Upper lobe of left lung (tissue), 6 donors: ENCODE data around the gene ATP9A. TPM values are rescaled to one million over a fixed set of nuclear protein-coding genes. Genes with fewer than 3 reads are reported as not detected.

Experiments used
- ATAC-seq, 2 donors: fragments of 200-7000 bp; cut with Tn5 transposase; one replicate each; pipeline ENCODE4 v1.9.1; 2022; ENCODE audit warnings: mild to moderate bottlenecking in 2 of 2, moderate library complexity in 2 of 2; ENCODE audit not compliant: low FRiP score in 2 of 2
- DNase-seq, 2 donors: peaks; one replicate each; pipeline ENCODE4 v3.0.0-alpha.2; 2019 to 2020
- H3K27ac ChIP-seq, 4 donors: fragments of 200-600 bp; sonication (generic); one replicate each; pipeline ENCODE4 v1.5.1; 2016 to 2019
- H3K27me3 ChIP-seq, 4 donors: fragments of 200-600 bp; sonication (generic); one replicate each; pipeline ENCODE4 v1.5.1; 2017 to 2019
- H3K36me3 ChIP-seq, 4 donors: fragments of 200-600 bp; sonication (generic); one replicate each; pipeline ENCODE4 v1.5.1; 2016 to 2019
- H3K4me1 ChIP-seq, 4 donors: fragments of 200-600 bp; sonication (generic); one replicate each; pipeline ENCODE4 v1.5.1; 2018 to 2019
- H3K4me3 ChIP-seq, 4 donors: fragments of 200-600 bp; sonication (generic); one replicate each; pipeline ENCODE4 v1.5.1; 2017 to 2019; ENCODE audit warnings: mild to moderate bottlenecking in 2 of 4, moderate library complexity in 1 of 4
- H3K9me3 ChIP-seq, 4 donors: fragments of 200-600 bp; sonication (generic); one replicate each; pipeline ENCODE4 v1.5.1; 2018 to 2019
- CTCF ChIP-seq, 6 experiments: fragments of 450-650 bp in 4 of 6; fragments of 200-600 bp in 2 of 6; sonication (generic) in 2 of 6; IDR thresholded peaks; one replicate each; pipeline ENCODE4 v1.5.1; 2016 to 2019; ENCODE audit warnings: antibody characterized with exemption in 6 of 6
- EP300 ChIP-seq, 4 donors: sonication (generic); formaldehyde crosslinking; IDR thresholded peaks; one replicate each; pipeline ENCODE4 v1.5.1; 2017; ENCODE audit warnings: antibody characterized with exemption in 4 of 4, control low read depth in 2 of 4
- POLR2A ChIP-seq, 4 donors: fragments of 450-650 bp; IDR thresholded peaks; one replicate each; pipeline ENCODE4 v1.5.1; 2016 to 2017; ENCODE audit warnings: antibody characterized with exemption in 4 of 4, mild to moderate bottlenecking in 2 of 4
- POLR2AphosphoS5 ChIP-seq, 2 donors: sonication (generic); formaldehyde crosslinking; IDR thresholded peaks; one replicate each; pipeline ENCODE4 v1.5.1; 2017; ENCODE audit warnings: antibody characterized with exemption in 2 of 2
- WGBS, 2 donors: methylation state at CpG; one replicate each; pipeline ENCODE4 v1.1.5; 2017 to 2018; 5-methylcytosine and 5-hydroxymethylcytosine counted together
- total RNA-seq, 6 donors: library from RNA; depleted of rRNA in 4 of 6; stranded (reverse); fragments of >200 nt in 4 of 6; gene quantifications; one replicate each; pipeline versions ENCODE4 v1.1.0 to v1.2.1, GENCODE V29; 2016 to 2021
- donor health status: DM: no; HTN: no; CAD: no; lungs with moderate emphysema.
- donor health status: DM: no; HTN: yes; CAD: no; lungs with severe emphysema.

Gene ATP9A
- total RNA-seq, 6 donors from 2014 or later, result 15.7 to 31.3 (median 22.8) TPM

GRCh38 chr20:51797357-51798025, 29.3 kb upstream of the ATP9A start:
- H3K36me3 ChIP-seq, result no peaks in the 10 kb centered on the region
- peaks cover 0 to 23% (median 14%) of the 10 kb centered on the region in 4 donors for H3K27me3 ChIP-seq
- no peak overlapping the region for H3K27ac ChIP-seq
- 40 to 48% methylated on average over 3 of the region's 3 CpGs for WGBS, 2 donors
- TF ChIP-seq POLR2A (IDR thresholded peaks at IDR 0.05), result no peak
- no peak for TF ChIP-seq EP300 (IDR thresholded peaks at IDR 0.05)
- no peak for TF ChIP-seq POLR2AphosphoS5 (IDR thresholded peaks at IDR 0.05)
- no peak for TF ChIP-seq CTCF (IDR thresholded peaks at IDR 0.05)
- DNase-seq, result no peak
- peaks cover 19 to 30% (median 19%) of the 10 kb centered on the region in 4 donors for H3K4me1 ChIP-seq
- no peaks in the 10 kb centered on the region for H3K9me3 ChIP-seq
- no peak overlapping the region for H3K4me3 ChIP-seq
- no peak for ATAC-seq

- peaks cover 0 to 13% (median 8%) of the 10 kb centered on the region in 4 donors for H3K27me3 ChIP-seq
- 90 to 92% methylated on average over 3 of the region's 3 CpGs for WGBS, 2 donors
- peaks cover 13 to 18% (median 15%) of the 10 kb centered on the region in 4 donors for H3K4me1 ChIP-seq
- H3K36me3 ChIP-seq, result no peaks in the 10 kb centered on the region
- DNase-seq (no peak), ATAC-seq (no peak)
- H3K27ac ChIP-seq, result no peak overlapping the region
- H3K4me3 ChIP-seq, result no peak overlapping the region
- no peak for TF ChIP-seq EP300 (IDR thresholded peaks at IDR 0.05)
- TF ChIP-seq POLR2A (IDR thresholded peaks at IDR 0.05), result no peak
- H3K9me3 ChIP-seq, result no peaks in the 10 kb centered on the region
Measured at GRCh38 chr20:51796340-51796739, 28.1 kb upstream of the ATP9A start.

GRCh38 chr20:51792960-51793359, 24.8 kb upstream of the ATP9A start:
- no peaks in the 10 kb centered on the region for H3K4me1 ChIP-seq
- H3K27me3 ChIP-seq, result no peaks in the 10 kb centered on the region
- WGBS, 2 donors, result 79 to 83% methylated on average over 7 of the region's 7 CpGs
- no peak for TF ChIP-seq EP300 (IDR thresholded peaks at IDR 0.05)
- no peak for TF ChIP-seq POLR2A (IDR thresholded peaks at IDR 0.05)
- TF ChIP-seq POLR2AphosphoS5 (IDR thresholded peaks at IDR 0.05), result no peak
- TF ChIP-seq CTCF (IDR thresholded peaks at IDR 0.05), result no peak
- H3K9me3 ChIP-seq, result no peaks in the 10 kb centered on the region
- no peak overlapping the region for H3K27ac ChIP-seq
- H3K36me3 ChIP-seq, result no peaks in the 10 kb centered on the region
- no peak for ATAC-seq
- H3K4me3 ChIP-seq, result no peak overlapping the region
- DNase-seq, result no peak

GRCh38 chr20:51791626-51792025, 23.4 kb upstream of the ATP9A start:
- Histone ChIP-seq H3K4me1 (no peaks in the 10 kb centered on the region), H3K36me3 (no peaks in the 10 kb centered on the region), H3K4me3 (no peak overlapping the region), H3K9me3 (no peaks in the 10 kb centered on the region), H3K27me3 (no peaks in the 10 kb centered on the region), H3K27ac (no peak overlapping the region)
- DNase-seq, result no peak
- no peak for TF ChIP-seq CTCF (IDR thresholded peaks at IDR 0.05)
- TF ChIP-seq POLR2AphosphoS5 (IDR thresholded peaks at IDR 0.05), result no peak
- no peak for TF ChIP-seq EP300 (IDR thresholded peaks at IDR 0.05)
- TF ChIP-seq POLR2A (IDR thresholded peaks at IDR 0.05), result no peak
- 98% methylated on average over 9 to 13 of the region's 13 CpGs for WGBS, 2 donors
- peak in 1 of 2 donors; percentile 19 for ATAC-seq

- no peak overlapping the region for H3K27ac ChIP-seq
- no peaks in the 10 kb centered on the region for H3K36me3 ChIP-seq
- H3K9me3 ChIP-seq, result no peaks in the 10 kb centered on the region
- WGBS, 2 donors, result 95 to 98% methylated on average over 9 to 17 of the region's 17 CpGs
- no peak overlapping the region for H3K4me3 ChIP-seq
- H3K4me1 ChIP-seq, result no peaks in the 10 kb centered on the region
- TF ChIP-seq POLR2AphosphoS5 (IDR thresholded peaks at IDR 0.05), result no peak
- no peak for TF ChIP-seq CTCF (IDR thresholded peaks at IDR 0.05)
- TF ChIP-seq EP300 (IDR thresholded peaks at IDR 0.05), result no peak
- ATAC-seq (no peak), DNase-seq (no peak)
- H3K27me3 ChIP-seq, result no peaks in the 10 kb centered on the region
Measured at GRCh38 chr20:51790256-51790655, 22.1 kb upstream of the ATP9A start.
